SK-N-SH (cell line): Measurements from ENCODE around the gene MLXIP. TPM values are rescaled to one million over a fixed set of nuclear protein-coding genes. Genes with fewer than 3 reads are reported as not detected.

Experiments used
- CTCF ChIA-PET: fragments of 300-600, 350-600 bp; formaldehyde crosslinking; extraction: SDS; loops from one replicate; lab custom pipeline; 2021; lab: Yijun Ruan, JAX
- POLR2A ChIA-PET: fragments of 350-600 bp; sonication (Branson Sonifier 250); formaldehyde crosslinking; extraction: SDS; loops from one replicate; lab custom pipeline; 2020; ENCODE audit warnings: antibody characterized with exemption, inconsistent platforms; lab: Yijun Ruan, JAX
- DNase-seq: peaks from one replicate; pipeline ENCODE4 v3.0.0; 2012
- H2AFZ ChIP-seq: fragments of 200-600 bp; sonication (generic); 2 replicates; pipeline ENCODE4 v1.8.1; 2016; ENCODE audit warnings: antibody characterized with exemption, mild to moderate bottlenecking, low read depth
- H3F3A ChIP-seq: fragments of 200-600 bp; sonication (generic); replicated peaks from 2 replicates; pipeline ENCODE3; 2016; ENCODE audit warnings: antibody characterized with exemption, mild to moderate bottlenecking; ENCODE audit not compliant: insufficient read depth
- H3K27ac ChIP-seq, 2 experiments: fragments of 200-500 bp in 1 of 2; fragments of 200-600 bp in 1 of 2; sonication (Bioruptor generic) in 1 of 2; sonication (generic), shearing (Covaris generic) in 1 of 2; 2 replicates each; pipeline versions ENCODE4 v1.5.1 to v1.6.1; 2014 to 2016; ENCODE audit warnings: low read depth in 2 of 2, inconsistent platforms in 1 of 2, low read length in 1 of 2, mild to moderate bottlenecking in 1 of 2, mixed read lengths in 1 of 2
- H3K27me3 ChIP-seq: fragments of 200-600 bp; sonication (generic), shearing (Covaris generic); 2 replicates; pipeline ENCODE4 v1.6.1; 2016; ENCODE audit warnings: mixed run types; ENCODE audit not compliant: insufficient read depth
- H3K36me3 ChIP-seq, 2 experiments: fragments of 200-500 bp in 1 of 2; fragments of 200-600 bp in 1 of 2; sonication (Bioruptor generic) in 1 of 2; sonication (generic) in 1 of 2; replicated peaks in 1 of 2; 2 replicates each; pipeline versions ENCODE3 to v1.5.1; 2014 to 2016; ENCODE audit warnings: low read length in 1 of 2, mild to moderate bottlenecking in 1 of 2; ENCODE audit not compliant: insufficient read depth in 2 of 2, control insufficient read depth in 1 of 2
- H3K4me1 ChIP-seq, 2 experiments: fragments of 200-500 bp in 1 of 2; fragments of 200-600 bp in 1 of 2; sonication (Bioruptor generic) in 1 of 2; sonication (generic), shearing (Covaris generic) in 1 of 2; 2 replicates each; pipeline versions ENCODE4 v1.5.1 to v1.6.1; 2014 to 2016; ENCODE audit warnings: low read depth in 1 of 2, low read length in 1 of 2, mixed run types in 1 of 2; ENCODE audit not compliant: insufficient read depth in 2 of 2, control insufficient read depth in 1 of 2
- H3K4me2 ChIP-seq: fragments of 200-600 bp; sonication (generic), shearing (Covaris generic); 2 replicates; pipeline ENCODE4 v1.6.1; 2017; ENCODE audit warnings: mixed run types
- H3K4me3 ChIP-seq, 2 experiments: fragments of 200-500 bp in 1 of 2; fragments of 200-600 bp in 1 of 2; sonication (Bioruptor generic) in 1 of 2; sonication (generic), shearing (Covaris generic) in 1 of 2; 2 replicates each; pipeline versions ENCODE4 v1.5.1 to v1.8.1; 2014 to 2016; ENCODE audit warnings: low read depth in 2 of 2, inconsistent platforms in 1 of 2, low read length in 1 of 2, mild to moderate bottlenecking in 1 of 2, mixed read lengths in 1 of 2, moderate library complexity in 1 of 2
- H3K79me2 ChIP-seq: fragments of 200-600 bp; sonication (generic); 2 replicates; pipeline ENCODE4 v1.8.1; 2017; ENCODE audit warnings: mild to moderate bottlenecking; ENCODE audit not compliant: insufficient read depth
- H3K9ac ChIP-seq: fragments of 200-600 bp; sonication (generic); 2 replicates; pipeline ENCODE4 v1.6.1; 2017; ENCODE audit warnings: mixed run types
- H3K9me2 ChIP-seq: fragments of 200-600 bp; sonication (generic); 2 replicates; pipeline ENCODE4 v1.6.1; 2017; ENCODE audit warnings: mixed run types
- H3K9me3 ChIP-seq: fragments of 200-600 bp; sonication (generic); 2 replicates; pipeline ENCODE4 v1.6.1; 2017; ENCODE audit warnings: mixed run types, mild to moderate bottlenecking, moderate library complexity
- H4K20me1 ChIP-seq: fragments of 200-600 bp; sonication (generic); 2 replicates; pipeline ENCODE4 v1.6.1; 2017; ENCODE audit warnings: mild to moderate bottlenecking, mixed run types; ENCODE audit not compliant: insufficient read depth
- CHD2 ChIP-seq: fragments of 150-350 bp; IDR thresholded peaks from 2 replicates; pipeline ENCODE4 v1.6.1; 2018; ENCODE audit warnings: low read length; ENCODE audit not compliant: partially characterized antibody
- ELF1 ChIP-seq: IDR thresholded peaks from 2 replicates; pipeline ENCODE4 v1.4.0; 2012
- EZH2phosphoT487 ChIP-seq: fragments of 200-600 bp; sonication (generic); IDR thresholded peaks from 2 replicates; pipeline ENCODE4 v1.6.1; 2017; ENCODE audit warnings: low read depth, mixed run types, mild to moderate bottlenecking, antibody characterized with exemption, moderate library complexity, borderline replicate concordance
- FOSL2 ChIP-seq: IDR thresholded peaks from 2 replicates; pipeline ENCODE4 v1.4.0; 2012; ENCODE audit warnings: low read depth, mild to moderate bottlenecking, moderate library complexity, borderline replicate concordance
- FOXJ3 ChIP-seq: sonication (generic); formaldehyde crosslinking; IDR thresholded peaks from 2 replicates; pipeline ENCODE4 v1.5.1; 2020; ENCODE audit warnings: mild to moderate bottlenecking, missing genetic modification reagents
- GABPA ChIP-seq: IDR thresholded peaks from 2 replicates; pipeline ENCODE4 v1.4.0; 2012; ENCODE audit warnings: low read depth, mild to moderate bottlenecking
- GATA2 ChIP-seq: sonication (generic); formaldehyde crosslinking; IDR thresholded peaks from 2 replicates; pipeline ENCODE4 v1.5.0; 2020; ENCODE audit warnings: mild to moderate bottlenecking, missing genetic modification reagents
- IRF3 ChIP-seq: fragments of 150-350 bp; IDR thresholded peaks from 2 replicates; pipeline ENCODE4 v1.6.1; 2016; ENCODE audit warnings: mild to moderate bottlenecking, low read depth, low read length
- JUND ChIP-seq: IDR thresholded peaks from 2 replicates; pipeline ENCODE4 v1.4.0; 2012
- MAX ChIP-seq: IDR thresholded peaks from 2 replicates; pipeline ENCODE4 v1.4.0; 2012; ENCODE audit warnings: low read depth
- PBX3 ChIP-seq: IDR thresholded peaks from 2 replicates; pipeline ENCODE4; 2012
- RCOR1 ChIP-seq: fragments of 150-350 bp; IDR thresholded peaks from 2 replicates; pipeline ENCODE4 v1.6.1; 2017; ENCODE audit warnings: antibody characterized with exemption, low read length
- REST ChIP-seq: IDR thresholded peaks from 2 replicates; pipeline ENCODE4 v1.6.1; 2012; ENCODE audit warnings: mild to moderate bottlenecking, low read depth, low read length, moderate library complexity
- SIN3A ChIP-seq: IDR thresholded peaks from 2 replicates; pipeline ENCODE4 v1.6.1; 2012; ENCODE audit warnings: low read depth, mild to moderate bottlenecking, low read length, moderate library complexity, borderline replicate concordance
- TAF1 ChIP-seq: IDR thresholded peaks from 2 replicates; pipeline ENCODE4 v1.6.1; 2012; ENCODE audit warnings: low read depth, mild to moderate bottlenecking, low read length, moderate library complexity, borderline replicate concordance
- TCF12 ChIP-seq: IDR thresholded peaks from 2 replicates; pipeline ENCODE4 v1.4.0; 2012
- YY1 ChIP-seq: IDR thresholded peaks from 2 replicates; pipeline ENCODE4 v1.4.0; 2012; ENCODE audit warnings: low read depth, mild to moderate bottlenecking
- ZBTB33 ChIP-seq: IDR thresholded peaks from 2 replicates; pipeline ENCODE4 v1.4.0; 2012; ENCODE audit warnings: low read depth, borderline replicate concordance
- WGBS: methylation state at CpG from one replicate; pipeline ENCODE4 v1.1.6; 2017; ENCODE audit warnings: low lambda C conversion rate; 5-methylcytosine and 5-hydroxymethylcytosine counted together
- polyA plus RNA-seq, 3 experiments: library from polyadenylated mRNA; depleted of rRNA; stranded (reverse); fragments of >200 nt; gene quantifications; 2 replicates each; pipeline ENCODE4 v1.2.3, GENCODE V29; 2012

Gene MLXIP
- polyA plus RNA-seq, 1 of the 3 experiments (the other 2 are of a cell fraction) = 11.0 TPM

- Histone ChIP-seq H3K9me3 (no peaks in the 10 kb centered on the region), H3K9ac (no peak overlapping the region), H3K79me2 (no peaks in the 10 kb centered on the region), H3K9me2 (no peaks in the 10 kb centered on the region), H4K20me1 (no peaks in the 10 kb centered on the region), H3K27me3 (no peaks in the 10 kb centered on the region), H2AFZ (no peak overlapping the region), H3F3A (no peaks in the 10 kb centered on the region), H3K4me1 (peaks cover 0 to 3% of the 10 kb centered on the region in 2 experiments; a peak in 1 of 4 replicates), H3K27ac (no peak overlapping the region), H3K4me2 (no peak overlapping the region), H3K4me3 (no peak overlapping the region), H3K36me3 (no peaks in the 10 kb centered on the region)
- WGBS = 81% methylated on average over 7 of the region's 7 CpGs
- TF ChIP-seq IRF3 = no peak
- TF ChIP-seq FOXJ3 (CRISPR knock-in tag) = no peak
- TF ChIP-seq TAF1 = no peak
- TF ChIP-seq RCOR1 = no peak
- no peak for TF ChIP-seq REST
- TF ChIP-seq JUND = no peak
- TF ChIP-seq PBX3 = no peak
- TF ChIP-seq TCF12 = no peak
- TF ChIP-seq GABPA = no peak
- no peak for TF ChIP-seq ELF1
- no peak for TF ChIP-seq MAX
- no peak for TF ChIP-seq ZBTB33
- TF ChIP-seq GATA2 = no peak
- TF ChIP-seq SIN3A = no peak
- no peak for TF ChIP-seq CHD2
- TF ChIP-seq YY1 = no peak
- no peak for TF ChIP-seq FOSL2
- no peak for TF ChIP-seq EZH2phosphoT487
- POLR2A ChIA-PET = no interaction called here
- no peak for DNase-seq
- CTCF ChIA-PET = interaction anchor here (1.0 to 3.4 kb wide), 5 partner anchors 28 to 313 kb away, joined by 3 to 21 read pairs (median 3); no protein-coding TSS in a partner anchor
These were observed 80.2 kb downstream of the MLXIP start for GRCh38 chr12:122158700-122159285.
